HG02610 (cell line): ENCODE results near the gene OR56B1.
"Not testable (repeated sequence)": the region's sequence is repeated elsewhere in the genome, so short reads cannot be mapped to it uniquely, and the experiment has no call there.

ENCODE experiments used
- ATAC-seq: cut with Tn5 transposase; IDR thresholded peaks from one replicate; pipeline ENCODE4 v1.9.1; 2021; ENCODE audit warnings: mild to moderate bottlenecking, moderate library complexity; ENCODE audit not compliant: unreplicated experiment

Gene OR56B1, protein sequence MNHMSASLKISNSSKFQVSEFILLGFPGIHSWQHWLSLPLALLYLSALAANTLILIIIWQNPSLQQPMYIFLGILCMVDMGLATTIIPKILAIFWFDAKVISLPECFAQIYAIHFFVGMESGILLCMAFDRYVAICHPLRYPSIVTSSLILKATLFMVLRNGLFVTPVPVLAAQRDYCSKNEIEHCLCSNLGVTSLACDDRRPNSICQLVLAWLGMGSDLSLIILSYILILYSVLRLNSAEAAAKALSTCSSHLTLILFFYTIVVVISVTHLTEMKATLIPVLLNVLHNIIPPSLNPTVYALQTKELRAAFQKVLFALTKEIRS

DNA sequence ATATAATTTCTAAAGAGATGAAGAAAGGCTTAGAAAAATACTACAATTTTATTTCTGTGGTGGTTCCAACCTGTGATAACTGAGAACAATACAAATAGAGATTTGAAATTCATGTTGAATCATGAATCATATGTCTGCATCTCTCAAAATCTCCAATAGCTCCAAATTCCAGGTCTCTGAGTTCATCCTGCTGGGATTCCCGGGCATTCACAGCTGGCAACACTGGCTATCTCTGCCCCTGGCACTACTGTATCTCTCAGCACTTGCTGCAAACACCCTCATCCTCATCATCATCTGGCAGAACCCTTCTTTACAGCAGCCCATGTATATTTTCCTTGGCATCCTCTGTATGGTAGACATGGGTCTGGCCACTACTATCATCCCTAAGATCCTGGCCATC lies at the start of gene OR56B1:
OR56B1 (plus strand) TSS at position 53 of the 400 bp plus-strand sequence; CDS start at position 122, 69 bp downstream.
- no peak for ATAC-seq

DNA sequence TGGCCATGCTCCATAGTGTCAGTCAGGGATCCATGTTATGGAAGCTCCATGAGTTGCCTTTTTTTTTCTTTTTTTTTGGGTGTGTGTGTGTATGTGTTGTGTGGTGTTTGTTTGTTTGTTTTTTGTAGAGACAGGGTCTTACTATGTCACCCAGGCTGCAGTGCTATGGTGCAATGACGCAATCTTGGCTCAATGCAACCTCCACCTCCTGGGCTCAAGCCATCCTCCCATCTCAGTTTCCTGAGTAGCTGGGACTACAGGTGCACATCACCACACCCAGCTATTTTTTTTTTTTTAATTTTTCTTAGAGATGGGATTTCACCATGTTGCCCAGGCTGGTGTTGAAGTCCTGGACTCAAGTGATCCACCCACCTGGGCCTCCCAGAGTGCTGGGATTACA lies 47.8 kb upstream of the OR56B1 start:
- ATAC-seq = no peak

DNA sequence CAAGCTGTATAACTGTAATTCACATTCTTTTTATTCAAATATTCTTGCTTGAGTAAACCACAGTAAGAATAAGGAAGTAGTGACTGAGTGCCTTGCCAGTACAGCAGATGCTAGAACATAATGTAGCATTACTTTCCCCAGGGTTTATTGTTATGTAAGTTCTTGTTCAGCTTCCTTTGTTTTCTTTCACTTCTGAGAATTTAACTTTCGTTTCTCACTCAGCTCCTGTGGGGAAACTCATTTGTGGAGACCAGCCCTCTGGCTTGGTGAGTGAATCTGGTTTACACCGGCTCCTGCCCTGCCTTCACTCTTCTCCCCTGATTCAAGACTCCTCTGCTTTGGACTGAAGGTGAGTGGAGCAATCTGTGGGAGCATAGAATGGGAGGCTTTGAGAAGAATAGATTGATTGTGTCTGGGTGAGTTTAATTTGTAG lies 46.7 kb upstream of the OR56B1 start, which contains the start of gene TRIM22:
TRIM22 (plus strand) TSS at position 240 of the 433 bp plus-strand sequence. CDS start 6,443 bp downstream, outside the sequence.
- ATAC-seq = peak; percentile 79

DNA sequence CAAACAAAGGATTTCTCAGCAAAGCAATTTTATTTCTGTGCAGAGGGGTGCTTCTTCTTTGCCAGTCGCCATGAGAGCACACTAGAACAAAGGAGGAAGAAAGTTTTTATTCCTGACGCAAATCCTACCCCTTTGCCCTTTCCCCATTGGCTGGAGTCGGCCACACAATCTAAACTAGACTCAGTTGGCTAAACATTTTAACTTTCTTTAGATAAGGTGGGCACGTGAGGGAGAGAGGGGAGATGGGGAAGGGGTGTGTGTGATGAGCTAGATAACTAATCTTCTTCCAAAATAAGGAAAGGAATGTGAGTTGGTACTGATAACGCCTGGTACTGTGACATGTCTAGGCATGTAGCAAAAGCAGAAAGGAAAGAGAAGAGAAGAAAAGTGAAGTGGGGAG lies 46.0 kb upstream of the OR56B1 start:
- no peak for ATAC-seq

DNA sequence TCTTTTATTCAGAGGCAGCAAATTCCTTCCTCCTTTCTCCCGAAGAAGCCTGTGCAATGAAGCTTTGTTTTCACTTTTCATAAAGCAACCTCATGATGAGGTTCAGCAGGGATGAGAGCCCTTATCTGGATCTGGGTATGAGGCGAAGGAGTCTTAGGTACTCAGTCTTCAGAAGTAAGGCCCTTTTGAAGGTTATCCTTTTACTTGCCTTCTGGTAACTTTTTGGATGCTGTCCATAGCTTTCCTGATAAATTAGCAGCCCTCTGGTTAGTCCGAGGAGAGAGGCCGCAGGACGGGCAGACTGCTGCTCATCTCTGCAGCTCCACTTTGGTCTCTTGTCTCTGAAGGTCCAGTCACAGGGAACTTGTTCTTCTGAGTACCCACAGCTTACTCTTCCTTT lies 45.5 kb upstream of the OR56B1 start:
- ATAC-seq = no peak

DNA sequence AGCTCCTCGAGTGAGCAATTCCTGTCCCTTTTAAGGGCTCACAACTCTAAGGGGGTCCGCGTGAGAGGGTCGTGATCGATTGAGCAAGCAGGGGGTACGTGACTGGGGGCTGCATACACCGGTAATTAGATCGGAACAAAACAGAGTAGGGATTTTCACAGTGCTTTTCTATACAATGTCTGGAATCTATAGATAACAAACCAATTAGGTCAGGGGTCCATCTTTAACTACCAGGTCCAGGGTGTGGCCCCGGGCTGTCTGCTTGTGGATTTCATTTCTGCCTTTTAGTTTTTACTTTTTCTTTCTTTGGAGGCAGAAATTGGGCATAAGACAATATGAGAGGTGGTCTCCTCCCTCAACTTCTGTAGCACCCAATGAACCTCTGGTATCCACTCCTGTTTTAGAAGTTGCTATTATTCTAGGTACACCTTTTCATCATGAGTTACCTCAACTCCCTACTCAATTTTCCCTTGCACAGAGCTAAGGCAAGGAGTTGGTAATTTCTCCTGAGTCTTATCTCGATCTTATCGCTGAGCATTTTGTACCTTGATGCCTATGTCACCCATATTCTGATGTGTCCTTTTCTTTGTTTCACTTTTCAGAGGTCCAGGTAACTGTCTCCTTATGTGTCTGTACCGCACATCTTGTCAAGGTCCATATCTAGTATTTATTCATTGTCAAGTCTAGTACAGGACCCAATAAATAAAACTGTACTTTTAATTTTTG lies 44.8 kb upstream of the OR56B1 start:
- ATAC-seq = not testable (repeated sequence)

DNA sequence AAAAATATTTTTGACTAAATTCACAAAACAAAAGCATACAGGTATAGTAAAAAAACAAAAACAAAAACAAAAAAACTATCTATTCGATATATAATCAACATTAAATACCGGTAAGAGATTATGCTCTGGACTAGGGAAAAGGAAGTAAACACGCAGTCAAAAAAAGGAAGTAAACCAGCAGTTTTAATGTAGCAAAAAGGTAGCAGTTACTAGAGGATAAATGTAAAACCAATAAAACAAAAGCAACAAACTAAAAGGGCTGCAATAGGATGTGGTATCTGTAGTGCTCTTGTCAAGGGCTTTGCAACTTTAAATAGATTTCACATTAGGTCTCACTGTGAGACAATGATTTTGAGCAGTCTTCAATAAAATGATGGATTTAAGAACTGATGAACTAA lies 44.3 kb upstream of the OR56B1 start:
- no peak for ATAC-seq

DNA sequence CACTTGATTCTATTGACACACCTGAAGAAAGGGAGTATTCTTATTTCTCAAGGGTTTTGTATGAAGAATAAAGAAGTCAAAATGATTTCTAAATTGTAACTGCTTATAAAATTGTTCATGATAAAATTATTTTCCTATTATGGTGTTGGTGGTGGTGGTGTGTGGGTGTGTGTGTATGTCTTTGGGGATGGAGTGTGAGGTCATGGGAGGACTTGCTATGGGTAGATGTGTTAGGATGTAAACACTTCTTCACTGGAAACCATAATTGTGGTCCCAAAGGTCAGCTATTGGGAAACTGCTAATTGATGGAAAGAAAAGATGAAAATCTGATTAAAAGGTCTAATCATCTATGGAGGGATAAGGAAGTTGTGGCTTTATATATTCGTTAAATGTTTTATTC lies 41.6 kb upstream of the OR56B1 start:
- no peak for ATAC-seq

DNA sequence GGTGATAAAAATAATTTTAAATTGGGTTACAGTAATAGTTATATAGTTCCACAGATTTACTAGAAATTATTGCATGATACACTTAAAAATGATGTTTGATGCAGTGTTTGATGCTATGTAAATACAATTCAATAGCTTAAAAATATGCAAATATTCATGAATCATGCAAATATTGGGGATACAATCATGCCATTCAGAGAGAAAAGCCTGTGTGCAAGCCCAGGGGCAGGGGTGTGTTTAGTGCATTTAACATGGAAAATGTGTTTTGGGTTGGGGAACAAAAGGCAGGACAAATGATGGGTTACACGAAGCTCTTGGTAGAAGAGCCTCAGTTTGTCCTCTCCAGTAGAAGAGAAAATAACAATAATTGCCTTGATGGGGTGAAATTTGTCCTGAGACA lies 40.7 kb upstream of the OR56B1 start:
- no peak for ATAC-seq

DNA sequence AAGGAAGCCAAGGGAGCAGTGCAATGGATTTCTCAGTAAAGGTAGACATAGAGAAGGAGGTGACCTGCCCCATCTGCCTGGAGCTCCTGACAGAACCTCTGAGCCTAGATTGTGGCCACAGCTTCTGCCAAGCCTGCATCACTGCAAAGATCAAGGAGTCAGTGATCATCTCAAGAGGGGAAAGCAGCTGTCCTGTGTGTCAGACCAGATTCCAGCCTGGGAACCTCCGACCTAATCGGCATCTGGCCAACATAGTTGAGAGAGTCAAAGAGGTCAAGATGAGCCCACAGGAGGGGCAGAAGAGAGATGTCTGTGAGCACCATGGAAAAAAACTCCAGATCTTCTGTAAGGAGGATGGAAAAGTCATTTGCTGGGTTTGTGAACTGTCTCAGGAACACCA lies 40.0 kb upstream of the OR56B1 start:
- ATAC-seq = no peak

DNA sequence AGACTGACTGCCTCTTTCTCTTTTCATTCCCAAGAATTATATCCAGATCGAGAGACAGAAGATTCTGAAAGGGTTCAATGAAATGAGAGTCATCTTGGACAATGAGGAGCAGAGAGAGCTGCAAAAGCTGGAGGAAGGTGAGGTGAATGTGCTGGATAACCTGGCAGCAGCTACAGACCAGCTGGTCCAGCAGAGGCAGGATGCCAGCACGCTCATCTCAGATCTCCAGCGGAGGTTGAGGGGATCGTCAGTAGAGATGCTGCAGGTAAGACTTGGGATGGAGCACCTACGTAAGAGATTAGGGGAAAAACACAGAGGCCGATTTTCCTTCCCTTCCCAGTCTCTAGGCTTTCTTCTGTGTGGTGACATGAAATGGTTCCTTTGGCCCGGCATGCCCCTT lies 38.0 kb upstream of the OR56B1 start:
- ATAC-seq = no peak

DNA sequence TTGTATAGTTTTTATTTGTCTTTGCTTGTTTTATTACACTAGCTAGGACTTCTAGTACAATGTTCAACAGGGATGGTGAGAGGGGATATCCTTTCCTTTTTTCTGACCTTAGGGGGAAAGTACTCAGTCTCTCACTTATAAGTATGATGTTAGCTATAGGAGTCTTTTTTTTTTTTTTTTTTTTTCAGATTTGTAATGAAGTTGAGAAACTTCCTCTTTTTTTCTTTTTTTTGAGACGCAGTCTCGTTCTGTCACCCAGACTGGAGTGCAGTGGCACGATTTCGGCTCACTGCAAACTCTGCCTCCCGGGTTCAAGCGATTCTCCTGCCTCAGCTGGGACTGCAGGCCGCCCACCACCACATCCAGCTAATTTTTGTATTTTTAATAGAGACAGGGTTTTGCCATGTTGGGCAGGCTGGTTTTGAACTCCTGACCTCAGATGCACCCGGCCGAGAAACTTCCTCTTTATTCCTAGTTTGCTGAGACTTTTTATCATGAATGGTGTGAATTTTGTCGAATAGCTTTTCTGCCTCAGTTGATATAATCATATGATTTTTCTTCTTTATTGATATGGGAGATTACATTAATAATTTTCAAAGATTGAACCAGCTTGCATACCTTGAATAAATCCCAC lies 35.7 kb upstream of the OR56B1 start:
- ATAC-seq = no peak

DNA sequence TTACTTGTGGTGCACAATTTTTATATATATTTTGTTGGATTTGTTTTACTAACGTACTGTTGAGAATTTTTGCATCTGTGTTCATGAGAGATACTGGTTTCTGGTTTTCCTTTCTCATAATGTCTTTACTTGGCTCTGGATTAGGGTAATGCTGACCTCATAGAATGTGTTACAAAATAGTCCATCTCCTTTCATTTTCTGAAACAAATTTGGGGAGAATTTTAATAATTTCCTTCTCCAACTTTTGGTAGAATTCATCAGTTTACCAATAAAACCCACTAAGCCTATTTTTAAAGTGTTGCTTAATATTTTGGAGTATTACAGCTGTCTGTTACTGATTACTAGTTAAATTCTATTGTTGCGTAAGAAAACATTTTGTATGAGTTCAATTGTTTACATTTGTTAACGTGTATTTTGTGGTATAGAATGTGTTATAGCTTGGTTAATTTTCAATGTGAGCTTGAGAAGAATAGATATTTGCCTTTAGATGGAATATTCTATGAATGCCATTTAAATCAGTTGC lies 35.1 kb upstream of the OR56B1 start:
- no peak for ATAC-seq

DNA sequence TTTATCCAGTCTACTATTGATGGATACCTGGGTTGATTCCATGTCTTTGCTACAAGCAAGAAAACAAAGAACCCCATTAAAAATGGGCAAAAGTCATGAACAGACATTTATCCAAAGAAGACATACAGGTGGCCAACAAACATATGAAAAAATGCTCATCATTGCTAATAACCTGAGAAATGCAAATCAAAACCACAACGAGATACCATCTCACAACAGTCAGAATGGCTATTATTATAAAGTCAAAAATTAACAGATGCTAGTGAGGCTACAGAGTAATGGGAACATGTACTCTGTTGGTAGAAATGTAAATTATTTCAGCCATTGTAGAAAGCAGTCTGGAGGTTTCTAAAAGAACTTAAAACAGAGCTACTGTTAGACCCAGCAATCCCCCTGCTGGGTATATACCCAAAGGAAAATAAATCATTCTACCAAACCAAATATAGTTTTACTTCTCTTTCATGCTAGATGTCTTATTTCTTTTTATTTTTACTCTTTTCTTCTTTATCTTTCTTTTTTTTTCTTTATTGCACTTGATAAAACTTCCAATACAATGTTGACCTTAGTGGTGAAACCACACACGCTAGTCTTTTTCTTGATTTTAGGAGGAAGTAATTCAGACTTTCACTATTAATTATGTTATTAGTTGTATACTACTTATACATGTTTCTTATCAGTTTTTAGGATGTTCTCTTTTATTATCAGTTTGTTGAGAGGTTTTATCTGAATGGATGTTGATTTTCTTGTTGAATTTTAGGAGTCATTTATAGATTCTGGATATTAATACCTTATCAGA lies 32.3 kb upstream of the OR56B1 start:
- ATAC-seq = no peak

DNA sequence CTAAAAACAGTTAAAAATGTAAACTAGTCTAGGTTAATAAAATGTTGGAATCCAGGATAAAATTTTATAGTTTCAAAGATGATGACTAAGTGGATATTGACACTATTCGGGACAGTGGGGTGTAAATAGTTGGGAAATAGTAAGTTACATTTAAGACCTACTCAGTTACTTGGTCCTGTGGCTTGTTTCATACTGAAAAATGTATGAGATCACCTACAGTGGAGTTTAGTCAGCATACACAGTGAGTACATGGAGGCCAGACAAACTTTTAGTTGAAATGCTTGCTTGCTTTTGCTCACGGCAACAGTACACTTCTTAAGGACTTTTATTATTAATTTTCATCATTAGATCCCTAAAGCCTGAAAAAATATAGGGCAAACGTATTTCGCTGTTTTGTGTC lies 30.6 kb upstream of the OR56B1 start:
- no peak for ATAC-seq

DNA sequence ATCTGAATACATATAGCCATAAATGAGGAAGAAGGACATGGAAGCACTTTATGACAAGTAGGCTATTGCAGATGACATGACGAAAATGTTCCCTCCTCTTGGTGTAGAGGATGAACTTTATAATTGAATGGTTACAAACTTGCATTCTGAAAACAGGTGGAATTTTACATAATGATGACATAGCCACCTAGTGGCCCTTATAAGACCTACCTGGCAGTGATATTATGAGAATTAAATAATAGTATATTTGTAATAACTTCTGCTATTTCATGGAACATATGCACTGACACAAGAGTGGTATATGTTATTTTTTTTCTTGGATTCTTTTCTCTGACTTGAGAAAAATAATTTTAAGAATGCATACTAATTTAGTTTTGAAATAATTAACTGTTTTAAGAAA lies 23.7 kb upstream of the OR56B1 start:
- no peak for ATAC-seq

DNA sequence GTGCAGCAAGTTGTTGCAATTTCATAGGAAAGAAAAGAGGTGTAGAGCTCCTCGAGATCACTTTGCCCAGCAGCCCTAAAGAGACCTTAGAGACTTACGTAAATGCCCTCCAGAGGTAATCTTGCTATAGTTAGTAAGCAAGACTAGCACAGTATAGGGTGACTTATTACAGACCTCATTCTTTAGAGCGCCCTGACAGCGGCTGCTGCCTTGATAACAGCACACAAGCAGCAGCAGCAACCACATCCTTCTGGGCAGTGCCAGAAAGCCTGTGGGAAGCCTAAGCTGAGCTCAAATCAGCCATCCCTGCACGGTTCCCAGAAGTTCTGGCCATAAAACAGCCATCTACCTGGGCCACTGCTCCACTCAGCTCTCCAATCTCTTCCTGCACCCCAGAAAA lies 22.6 kb upstream of the OR56B1 start:
- ATAC-seq = no peak

DNA sequence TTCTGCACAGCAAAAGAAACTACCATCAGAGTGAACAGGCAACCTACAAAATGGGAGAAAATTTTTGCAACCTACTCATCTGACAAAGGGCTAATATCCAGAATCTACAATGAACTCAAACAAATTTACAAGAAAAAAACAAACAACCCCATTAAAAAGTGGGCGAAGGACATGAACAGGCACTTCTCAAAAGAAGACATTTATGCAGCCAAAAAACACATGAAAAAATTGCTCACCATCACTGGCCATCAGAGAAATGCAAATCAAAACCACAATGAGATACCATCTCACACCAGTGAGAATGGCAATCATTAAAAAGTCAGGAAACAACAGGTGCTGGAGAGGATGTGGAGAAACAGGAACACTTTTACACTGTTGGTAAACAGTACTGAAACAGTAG lies 19.7 kb upstream of the OR56B1 start:
- ATAC-seq = not testable (repeated sequence)

DNA sequence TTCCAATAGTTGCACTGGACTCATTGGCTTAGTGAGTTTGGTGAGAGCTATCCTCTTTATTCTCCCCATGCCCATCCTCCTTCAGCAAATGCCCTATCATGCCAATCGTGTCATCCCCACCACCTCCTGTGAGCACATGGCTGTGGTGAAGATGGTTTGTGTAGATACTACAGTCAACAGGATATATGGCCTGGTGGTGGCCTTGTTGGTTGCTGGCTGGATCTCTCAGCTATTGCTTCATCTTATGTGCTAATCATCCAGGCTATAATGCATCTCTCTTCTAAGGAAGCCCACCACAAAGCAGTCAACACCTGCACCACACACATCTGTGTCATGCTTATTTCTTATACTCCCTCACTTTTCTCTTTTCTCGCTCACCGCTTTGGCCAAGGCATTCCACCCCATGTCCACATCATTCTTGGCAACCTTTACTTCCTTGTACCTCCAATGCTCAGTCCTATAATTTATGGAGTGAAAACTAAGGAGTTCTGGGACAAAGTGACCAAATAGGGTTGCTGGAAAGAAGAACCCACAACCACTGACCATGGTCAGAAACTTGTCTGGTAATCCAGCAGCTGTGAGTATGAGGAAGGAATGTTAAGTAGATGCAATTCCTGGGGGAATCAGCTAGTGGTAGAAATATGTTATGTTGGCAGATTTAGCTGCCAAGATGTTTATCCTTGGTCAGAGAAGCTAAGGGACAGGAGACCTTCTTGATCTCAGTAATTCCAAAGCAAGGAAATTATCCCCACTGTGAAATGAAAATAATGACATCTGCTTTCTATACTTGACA lies 16.3 kb upstream of the OR56B1 start:
- no peak for ATAC-seq

DNA sequence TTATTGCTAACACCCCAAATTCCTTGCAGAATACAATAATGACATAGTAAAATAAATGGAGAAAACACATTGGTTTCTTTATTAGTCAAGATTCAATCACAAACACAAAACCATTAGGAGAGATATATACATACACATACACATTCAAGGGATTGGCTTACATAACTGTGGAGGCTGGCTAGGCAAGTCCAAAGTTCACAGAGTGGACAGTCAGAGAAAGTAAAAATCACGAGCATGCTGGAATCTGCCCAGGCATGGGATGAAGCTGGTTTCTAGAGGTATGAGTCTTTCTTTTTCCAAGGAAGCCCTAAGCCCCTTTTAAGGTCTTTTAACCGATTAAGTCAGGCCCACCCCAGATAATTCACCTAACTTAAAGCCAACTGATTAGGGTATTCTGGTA lies 13.6 kb upstream of the OR56B1 start:
- ATAC-seq = no peak
